GM19397 (cell line): ENCODE measurements around the gene LHX4.

Experiments used
- ATAC-seq: cut with Tn5 transposase; IDR thresholded peaks from one replicate; pipeline ENCODE4 v1.9.1; 2021; ENCODE audit warnings: mild to moderate bottlenecking, moderate library complexity; ENCODE audit not compliant: unreplicated experiment

LHX4 gene

DNA sequence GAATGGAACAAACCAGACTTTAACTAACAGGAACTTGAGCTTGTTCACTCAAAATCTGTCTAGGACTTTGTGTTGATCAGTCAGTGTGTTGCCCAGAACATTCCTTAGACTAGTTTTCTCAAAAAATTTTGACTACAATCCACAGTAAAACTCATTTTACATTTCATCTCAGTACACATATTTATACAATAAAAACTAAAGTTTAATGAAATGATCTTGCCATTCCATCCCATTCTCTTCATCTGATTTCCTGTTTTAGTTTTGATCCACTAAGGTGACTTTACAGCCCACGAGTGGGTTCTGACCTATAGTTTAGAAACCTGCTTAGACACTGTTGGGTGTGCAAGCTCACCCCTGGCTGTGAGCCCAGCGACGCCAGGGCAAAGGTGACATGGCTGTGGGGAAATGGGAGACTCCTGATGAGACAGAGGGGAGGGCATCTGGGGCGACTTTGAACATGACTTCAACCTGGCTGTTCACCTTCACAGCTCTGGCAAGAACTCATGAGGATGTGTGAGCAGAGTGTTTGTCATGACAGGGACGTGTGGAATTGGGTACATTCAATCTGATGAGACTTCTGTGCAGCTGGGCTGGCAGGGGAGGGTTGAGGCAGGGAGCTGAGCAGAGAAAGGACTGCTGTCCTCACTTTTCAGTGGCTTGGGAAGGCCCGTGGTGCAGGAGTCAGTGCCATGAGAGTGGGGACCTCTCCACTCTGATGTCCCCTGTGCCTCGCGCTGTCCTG, 40.6 kb downstream of the LHX4 start:
- ATAC-seq = no peak

DNA sequence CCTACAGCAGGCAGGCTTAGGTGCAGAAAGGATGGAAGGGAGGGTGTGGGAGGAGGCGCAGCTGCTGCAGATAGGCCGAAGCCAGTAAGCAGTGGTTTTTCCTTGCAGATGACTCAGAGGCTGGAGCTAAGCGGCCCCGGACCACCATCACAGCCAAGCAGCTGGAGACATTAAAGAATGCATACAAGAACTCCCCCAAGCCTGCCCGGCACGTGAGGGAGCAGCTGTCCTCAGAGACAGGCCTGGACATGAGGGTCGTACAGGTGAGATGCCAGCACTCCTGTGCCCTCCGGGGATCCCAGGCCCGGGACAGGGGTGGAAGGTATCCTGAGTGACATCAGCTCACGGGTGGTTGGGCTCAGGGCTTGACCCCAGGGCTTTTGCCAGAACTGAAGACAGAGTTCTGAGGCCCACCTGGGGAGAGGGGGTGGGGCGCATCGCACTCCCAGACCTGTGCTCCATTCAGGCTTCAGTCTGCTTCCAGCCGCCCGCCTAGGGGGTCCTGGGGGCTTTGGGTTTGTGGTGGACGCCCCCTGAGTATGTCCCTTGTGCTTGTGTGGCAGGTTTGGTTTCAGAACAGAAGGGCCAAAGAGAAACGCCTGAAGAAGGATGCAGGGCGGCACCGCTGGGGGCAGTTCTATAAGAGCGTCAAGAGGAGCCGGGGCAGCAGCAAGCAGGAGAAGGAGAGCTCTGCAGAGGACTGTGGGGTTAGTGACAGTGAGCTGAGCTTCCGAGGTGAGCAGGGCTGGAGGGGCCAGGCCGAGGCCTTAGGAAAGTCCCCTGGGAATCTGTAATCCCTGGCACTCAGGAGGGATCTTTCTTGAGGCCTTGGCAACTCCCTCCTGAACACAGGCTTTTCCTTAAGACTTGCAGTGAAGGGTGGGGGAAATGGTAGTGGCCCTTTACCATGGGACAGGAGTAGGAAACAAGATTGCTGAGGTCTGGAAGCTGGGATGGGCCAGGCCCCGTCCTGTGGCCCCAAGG, 41.5 kb downstream of the LHX4 start:
- ATAC-seq = no peak

DNA sequence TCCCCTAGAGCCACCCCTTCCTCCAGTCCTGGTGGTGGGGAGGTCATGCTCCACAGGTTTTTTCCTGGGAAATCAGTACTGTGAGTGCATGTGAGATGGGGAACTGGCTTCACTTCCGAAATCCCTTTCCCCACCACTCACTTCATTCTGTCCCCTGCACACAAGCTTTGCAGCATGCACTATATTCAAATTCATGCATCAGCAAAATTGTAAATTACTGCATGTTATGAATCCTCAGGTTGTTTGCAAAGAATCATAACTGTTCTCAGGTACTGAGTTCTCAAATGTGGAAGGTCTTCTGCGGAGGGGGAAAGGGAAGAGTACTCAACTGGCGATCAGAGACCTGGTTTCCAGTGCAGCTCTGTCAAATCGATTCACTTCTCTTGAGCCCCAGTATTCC, 42.3 kb downstream of the LHX4 start:
- ATAC-seq = no peak

DNA sequence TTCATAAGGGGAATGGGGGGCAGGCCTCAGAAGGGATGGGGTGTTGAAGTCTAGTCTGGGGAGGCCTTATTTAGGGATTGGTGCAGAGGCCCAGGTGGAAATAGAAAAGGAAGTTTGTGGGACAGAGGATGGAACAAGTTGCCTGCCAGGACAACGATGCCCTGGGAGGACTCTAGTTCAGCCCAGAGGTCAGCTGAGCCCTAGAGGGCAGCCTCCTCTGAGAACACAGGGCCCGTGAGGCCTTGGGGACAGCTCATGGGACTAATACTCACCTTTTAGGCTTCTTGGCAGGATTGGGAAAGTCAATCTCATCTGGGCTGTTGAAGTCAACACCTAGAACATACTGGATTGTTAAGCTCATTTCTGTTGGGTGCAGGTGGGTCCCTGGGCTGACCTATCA, 43.0 kb downstream of the LHX4 start:
- no peak for ATAC-seq

GRCh38 chr1:180274221-180274620, 44.2 kb downstream of the LHX4 start:
- ATAC-seq = no peak

GRCh38 chr1:180275726-180276125, 45.7 kb downstream of the LHX4 start:
- no peak for ATAC-seq

DNA sequence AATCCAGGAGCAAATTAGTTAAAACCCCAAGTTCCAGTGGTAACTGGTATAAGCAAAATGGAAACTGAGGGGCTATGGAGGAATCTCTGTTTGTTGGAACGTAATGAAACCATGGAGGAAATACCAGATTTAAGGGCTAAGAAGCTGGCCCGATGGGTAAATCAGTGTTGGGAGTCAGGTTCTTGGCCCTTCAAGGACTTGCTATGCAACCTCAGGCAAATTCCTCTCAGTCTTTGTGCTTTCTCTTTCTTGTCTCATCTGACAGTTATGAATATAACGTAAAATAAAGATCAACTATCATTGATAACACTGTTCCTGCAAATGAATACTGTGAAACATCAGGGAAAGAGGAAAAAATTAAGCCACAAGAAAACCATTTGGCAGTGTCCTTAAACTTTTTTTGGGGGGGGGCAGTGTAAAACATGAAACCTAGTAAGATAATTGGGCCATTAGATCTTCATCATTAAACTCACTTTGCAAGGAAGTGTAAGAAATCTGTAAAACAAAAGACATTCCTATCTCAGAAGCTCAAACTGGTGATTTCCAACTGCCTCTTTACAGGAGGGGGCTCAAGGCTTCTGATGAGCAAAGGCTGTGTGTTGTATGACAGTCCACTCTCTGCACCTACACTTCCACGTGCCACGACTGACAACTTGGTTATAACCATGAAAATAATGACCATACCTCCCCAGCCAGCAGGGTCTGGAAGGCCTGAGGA, 47.6 kb downstream of the LHX4 start:
- no peak for ATAC-seq

- ATAC-seq = no peak
These were observed 48.1 kb downstream of the LHX4 start for GRCh38 chr1:180278194-180278515.

DNA sequence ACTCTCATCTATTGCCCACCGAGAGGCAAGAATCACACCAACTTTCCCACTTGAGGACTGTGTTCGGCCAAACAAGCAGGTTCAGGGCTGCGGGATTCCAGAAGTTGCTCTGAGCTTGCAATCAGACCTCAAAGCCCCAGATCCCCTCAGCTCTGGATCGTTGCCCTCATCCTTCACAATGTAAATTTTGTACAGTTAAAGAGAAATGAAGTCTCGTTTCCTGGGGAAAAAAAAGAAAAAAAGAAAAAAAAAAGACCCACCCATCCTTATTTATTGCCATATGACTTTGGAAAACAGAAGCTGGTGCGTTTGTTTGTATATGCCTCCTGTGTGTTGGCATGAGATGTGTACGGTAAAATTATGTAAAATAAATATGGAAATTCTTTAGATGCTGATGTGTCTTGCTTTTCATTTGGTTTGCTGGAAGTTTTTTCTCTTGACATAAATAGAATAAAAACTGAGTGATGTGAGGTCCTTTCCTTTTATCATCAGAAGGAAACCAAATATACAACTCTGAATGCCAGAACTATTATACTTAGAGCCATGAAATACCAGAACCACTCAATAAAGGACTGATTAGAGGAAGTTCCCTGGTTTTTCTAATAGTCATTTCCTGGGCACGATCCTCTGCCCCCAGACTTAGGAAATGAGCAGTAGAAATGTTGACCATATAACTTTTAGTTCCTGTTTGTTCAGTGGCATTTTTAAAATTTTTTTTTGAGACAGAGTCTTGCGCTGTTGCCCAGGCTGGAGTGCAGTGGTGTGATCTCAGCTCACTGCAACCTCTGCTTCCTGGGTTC, 48.7 kb downstream of the LHX4 start:
- no peak for ATAC-seq

GRCh38 chr1:180279651-180280050, 49.6 kb downstream of the LHX4 start:
- no peak for ATAC-seq

DNA sequence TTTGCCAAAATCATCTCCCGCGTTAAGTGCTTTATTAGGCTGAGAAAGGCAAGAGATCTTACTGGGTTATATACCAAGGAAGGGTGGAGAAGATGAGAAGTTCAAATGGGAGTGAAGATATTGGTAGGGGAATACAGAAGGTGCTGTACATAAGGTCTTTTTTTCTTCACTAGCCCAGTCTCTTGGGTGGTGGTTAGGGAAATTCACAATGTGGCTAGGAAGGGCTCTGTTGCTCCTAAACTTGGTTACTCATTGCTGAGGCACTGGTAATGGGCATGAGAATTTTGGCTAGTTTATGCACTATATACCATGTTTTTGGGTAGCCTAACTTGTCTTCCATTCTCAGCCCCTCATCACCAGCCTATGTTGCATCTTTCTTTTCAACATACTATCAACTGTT, 50.6 kb downstream of the LHX4 start:
- no peak for ATAC-seq

GRCh38 chr1:180281490-180281889, 51.4 kb downstream of the LHX4 start:
- no peak for ATAC-seq

DNA sequence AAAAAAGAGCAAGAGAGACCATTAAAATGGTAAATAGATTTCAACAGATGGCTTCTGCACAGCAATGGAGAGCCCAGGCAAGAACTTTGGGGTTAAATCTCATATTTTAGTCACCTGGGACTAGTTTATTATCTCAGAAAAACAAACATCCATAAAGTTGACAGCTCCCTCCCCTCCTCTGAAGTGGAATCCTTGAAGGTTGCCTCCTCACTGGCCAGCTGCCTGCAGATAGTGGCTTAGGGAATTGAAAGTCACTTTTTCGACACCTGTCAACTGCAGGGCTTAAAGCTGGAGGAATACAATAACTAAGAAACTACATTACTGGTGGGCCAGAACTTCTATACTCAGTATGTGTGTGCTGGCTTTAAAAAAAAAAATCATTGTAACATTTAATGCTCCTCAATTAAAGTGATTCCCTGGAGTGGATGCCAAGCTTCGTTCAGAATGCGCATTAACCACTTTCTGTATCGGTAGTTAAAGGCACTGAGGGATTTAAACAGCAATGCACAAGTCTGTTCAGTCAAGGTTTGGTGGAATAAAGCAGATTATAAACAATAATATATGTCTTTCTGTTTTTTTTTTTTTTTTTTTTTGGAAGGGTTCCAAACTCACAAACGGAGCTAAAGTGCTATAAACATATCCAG, 52.5 kb downstream of the LHX4 start:
- ATAC-seq = no peak

DNA sequence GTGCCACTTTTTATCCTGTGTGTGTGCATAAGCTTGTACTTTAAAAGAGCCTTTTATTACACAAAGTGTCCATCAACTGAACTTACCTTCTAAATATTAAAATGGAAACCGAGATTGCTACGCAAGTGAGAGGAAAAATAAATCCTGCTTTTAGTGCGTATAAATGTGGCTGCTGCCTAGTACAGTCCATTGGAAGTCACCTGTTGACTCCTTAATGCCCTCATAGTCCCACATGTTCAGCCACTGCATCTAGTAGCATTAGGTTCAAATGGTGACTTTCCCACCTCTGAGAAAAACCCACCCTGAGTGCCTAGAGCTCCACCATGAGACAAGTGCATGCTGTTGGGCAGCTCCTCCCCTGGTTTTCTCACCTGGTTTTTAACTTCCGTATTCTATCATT, 53.0 kb downstream of the LHX4 start:
- no peak for ATAC-seq

DNA sequence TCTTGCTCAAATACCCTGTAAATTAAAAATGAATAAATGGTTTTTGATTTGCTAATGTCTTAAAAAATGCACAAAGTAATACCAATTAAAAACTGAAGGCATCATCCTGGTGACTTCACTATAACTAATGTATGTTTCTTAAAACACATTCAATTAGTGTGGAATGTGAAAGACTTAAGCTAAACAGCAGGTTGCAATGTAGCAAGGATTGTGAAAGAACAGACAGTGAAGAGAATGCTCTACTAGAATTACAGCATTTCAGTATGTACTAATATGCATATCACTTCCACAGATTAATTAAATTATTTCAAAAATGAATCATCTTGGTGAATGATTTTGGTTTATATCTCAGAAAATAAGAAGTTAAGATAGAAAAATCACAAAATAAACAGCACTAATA, 56.4 kb downstream of the LHX4 start:
- ATAC-seq = no peak

DNA sequence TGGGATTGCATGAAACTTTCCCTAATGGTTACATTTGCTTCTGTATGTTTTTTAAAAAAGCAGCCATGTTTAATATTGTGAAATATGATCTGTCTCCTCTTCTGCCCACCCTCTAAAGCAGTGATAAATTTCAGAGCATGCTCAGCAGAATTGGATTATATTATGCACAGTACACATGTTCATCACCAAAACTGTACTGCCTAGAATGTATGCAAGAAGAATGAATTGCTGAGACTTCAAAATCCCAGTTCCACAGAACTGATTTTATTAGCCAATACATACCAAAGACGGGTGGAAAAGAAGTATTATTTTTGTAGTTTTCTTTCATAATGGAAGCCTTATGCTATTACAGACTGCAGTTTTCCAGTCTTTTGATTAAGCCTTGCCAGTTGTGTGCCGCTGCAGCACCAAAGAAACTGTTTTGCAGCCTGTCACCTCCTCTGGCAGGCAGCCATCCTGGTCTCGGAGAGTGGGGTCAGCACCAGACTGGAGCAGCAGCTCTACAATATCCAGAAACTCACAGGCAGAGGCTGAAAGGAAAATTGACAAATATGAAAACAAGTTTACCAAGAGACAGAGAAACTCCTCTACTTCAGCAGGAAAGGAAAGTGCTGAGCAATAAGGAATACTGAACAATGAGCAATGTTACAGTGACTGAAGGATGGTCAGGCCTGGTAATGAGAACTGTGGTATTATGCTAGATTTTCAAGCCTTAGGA, 58.1 kb downstream of the LHX4 start:
- ATAC-seq = no peak

DNA sequence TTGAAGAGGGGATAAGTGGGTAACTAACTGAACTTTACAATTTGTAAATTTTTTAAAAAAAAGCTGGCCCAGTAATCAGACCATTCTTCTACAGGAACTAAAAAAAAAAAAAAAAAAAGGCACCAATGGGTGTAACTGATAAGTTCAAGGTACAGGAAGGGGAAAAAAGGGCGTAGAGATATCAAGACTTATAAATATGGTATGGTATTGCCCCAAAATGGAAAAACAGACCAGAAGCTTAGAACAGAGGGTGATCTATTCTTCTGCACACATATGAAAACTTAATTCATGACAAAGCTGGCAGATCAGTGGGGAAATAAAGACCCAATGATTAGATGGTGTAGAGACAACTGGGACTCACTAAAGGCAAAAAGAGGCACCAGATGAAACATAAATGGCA, 58.9 kb downstream of the LHX4 start:
- ATAC-seq = no peak

- ATAC-seq = no peak
These were observed 60.4 kb downstream of the LHX4 start for GRCh38 chr1:180290265-180291001.

- no peak for ATAC-seq
These were observed 60.9 kb downstream of the LHX4 start for GRCh38 chr1:180291004-180291403.
